Breast epithelium (tissue), 3 donors: Measurements from ENCODE around the gene ALPK1.

Experiments used
- CTCF ChIP-seq, 3 donors: fragments of 450-650 bp; IDR thresholded peaks; one replicate each; pipeline ENCODE4 v1.5.1; 2016 to 2017; ENCODE audit warnings: antibody characterized with exemption in 3 of 3, mild to moderate bottlenecking in 3 of 3, moderate library complexity in 3 of 3
- POLR2A ChIP-seq: fragments of 450-650 bp; IDR thresholded peaks from one replicate; pipeline ENCODE4 v1.6.1; 2016; ENCODE audit warnings: antibody characterized with exemption, mild to moderate bottlenecking, moderate library complexity

- TF ChIP-seq CTCF (IDR thresholded peaks at IDR 0.05) (peak in 2 of 3 donors; percentile 36 to 37), POLR2A (no peak)
Measured at GRCh38 chr4:112327965-112328733, 31.0 kb downstream of the ALPK1 start.
